ENCODE results near the gene ANAPC13.

Gene ANAPC13

DNA sequence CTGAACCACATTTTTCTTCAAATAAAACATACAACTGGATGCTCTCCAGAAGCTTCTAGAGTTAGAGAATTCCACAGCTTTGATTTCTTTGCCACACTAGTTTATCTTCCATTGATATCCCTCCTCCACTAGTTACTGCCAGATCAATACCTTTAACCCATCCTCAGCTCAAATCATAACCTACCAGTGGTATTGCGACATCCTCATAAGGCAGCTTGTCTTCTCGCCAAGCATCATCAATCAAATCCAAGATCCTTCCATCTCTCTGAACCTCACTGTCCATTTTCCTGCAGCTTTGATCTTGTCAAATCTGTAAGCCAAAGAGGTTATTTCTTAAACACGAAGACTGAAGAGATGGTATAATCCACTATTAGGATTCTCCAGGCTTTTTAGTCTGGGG lies 3.2 kb downstream of the ANAPC13 start:
- no peak for DNase-seq (ENCODE audit: low spot score)

DNA sequence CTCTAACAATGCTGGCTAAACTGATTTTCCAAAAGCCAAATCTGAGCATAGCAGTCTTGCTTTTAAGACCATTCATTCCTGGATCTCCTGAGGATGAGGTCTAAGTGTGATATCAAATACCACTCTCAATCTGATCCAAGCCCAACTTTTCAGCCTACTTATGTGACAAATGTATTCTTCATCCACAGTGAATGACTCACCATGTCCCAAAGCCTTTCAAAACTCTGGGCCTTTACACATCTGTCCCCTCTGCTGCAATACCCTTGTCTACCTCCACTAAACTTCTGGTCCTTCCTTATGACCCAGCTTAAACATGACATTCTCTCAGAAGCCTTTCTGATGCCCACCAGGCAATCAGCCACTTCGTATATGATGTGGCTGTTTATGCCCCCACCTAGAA lies 4.6 kb downstream of the ANAPC13 start:
- no peak for DNase-seq (ENCODE audit: low spot score)

DNA sequence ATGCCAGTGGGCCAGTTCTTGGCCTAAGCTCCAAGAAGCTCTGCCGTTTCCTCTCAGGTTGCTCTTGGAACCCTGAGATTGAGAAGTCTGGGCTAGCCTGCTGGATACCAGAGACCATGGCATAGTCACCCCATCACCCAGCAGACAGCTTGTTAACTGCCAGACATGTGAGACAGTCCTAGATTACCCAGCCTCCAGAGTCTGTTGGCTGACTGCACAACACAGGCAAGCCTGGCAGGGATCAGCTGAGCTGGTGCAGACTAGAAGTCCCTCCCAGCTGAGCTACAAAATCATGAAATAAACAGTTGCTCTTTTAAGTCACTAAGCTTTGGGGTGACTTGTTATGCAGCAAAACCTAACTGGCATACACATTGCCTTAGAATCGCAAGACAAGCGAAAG lies 5.2 kb downstream of the ANAPC13 start:
- DNase-seq (ENCODE audit: low spot score) = no peak

DNA sequence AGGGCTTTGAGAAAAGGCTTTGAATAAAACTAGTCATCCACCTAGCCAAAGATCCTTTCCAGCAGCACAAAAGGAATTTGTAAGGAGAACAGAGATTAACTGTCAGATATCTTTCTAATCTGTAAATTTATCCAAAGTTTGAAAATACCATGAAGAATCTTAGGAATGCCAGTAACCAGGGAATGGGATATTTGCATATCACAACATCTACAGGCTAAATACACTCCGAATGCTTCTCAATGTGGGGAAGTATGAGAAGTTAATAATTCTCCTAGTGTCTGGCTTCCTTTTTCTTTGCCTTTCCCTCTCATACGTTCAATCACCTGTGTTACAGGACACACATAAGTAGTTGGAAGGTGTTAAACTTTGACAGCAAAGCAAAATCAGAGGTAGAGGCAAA lies 7.8 kb downstream of the ANAPC13 start:
- DNase-seq (ENCODE audit: low spot score) = no peak

DNA sequence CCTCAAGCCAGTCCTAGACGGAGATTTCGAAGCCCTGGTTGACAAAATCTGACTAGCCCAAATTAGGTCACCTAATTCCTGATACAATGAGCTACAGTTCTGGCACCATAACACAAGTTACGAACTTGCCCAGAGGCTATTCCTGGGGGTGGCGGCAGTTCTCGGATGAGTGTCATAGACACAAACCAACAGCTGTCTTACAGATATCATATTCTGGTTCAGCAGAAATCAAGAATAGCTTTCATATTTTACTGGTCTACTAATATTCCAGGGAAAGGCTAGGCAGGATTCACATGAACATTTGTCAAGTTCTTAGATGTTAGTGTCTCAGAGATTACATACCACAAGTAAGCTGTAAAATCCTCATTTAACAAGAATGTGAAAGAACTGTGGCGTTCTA lies 8.8 kb downstream of the ANAPC13 start:
- DNase-seq (ENCODE audit: low spot score) = peak; percentile 57

DNA sequence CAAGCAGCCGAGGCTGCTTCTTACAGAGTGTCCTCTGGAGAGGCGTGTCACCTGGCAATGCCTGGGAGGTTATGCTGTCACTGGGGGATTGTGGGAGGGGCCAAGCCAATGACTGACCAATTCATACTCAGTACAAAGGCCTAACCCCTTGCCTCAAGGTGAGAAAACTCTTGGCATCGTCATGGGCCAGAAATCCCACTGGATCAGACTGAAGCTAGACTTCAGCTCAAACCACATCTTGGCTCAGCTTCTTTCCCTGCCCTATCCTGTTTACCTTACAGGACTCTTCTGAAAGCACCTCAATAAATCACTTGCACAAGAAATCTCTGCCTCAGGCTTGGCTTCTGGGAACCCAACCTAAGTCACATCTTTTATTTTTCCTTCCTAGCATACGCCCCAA lies 9.5 kb downstream of the ANAPC13 start:
- no peak for DNase-seq (ENCODE audit: low spot score)

DNA sequence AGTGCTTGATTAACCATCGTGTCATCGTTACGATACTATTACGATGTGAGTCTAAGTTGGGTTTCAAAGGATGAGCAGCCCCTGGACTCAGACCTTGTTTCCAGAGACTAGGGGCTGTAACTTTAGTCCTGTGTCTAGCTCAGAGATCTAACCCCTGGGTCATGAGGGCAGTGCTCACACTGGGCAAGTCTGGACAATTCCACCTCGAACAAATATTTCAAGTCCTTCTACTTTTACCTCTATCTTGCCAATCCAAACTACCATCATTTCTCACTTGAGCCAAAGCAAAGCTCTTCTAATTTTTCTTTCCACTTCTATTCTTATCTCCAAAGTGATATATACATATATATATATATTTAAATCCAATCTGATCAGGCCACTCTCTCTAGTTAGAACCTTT lies 10.8 kb downstream of the ANAPC13 start:
- no peak for DNase-seq (ENCODE audit: low spot score)

DNA sequence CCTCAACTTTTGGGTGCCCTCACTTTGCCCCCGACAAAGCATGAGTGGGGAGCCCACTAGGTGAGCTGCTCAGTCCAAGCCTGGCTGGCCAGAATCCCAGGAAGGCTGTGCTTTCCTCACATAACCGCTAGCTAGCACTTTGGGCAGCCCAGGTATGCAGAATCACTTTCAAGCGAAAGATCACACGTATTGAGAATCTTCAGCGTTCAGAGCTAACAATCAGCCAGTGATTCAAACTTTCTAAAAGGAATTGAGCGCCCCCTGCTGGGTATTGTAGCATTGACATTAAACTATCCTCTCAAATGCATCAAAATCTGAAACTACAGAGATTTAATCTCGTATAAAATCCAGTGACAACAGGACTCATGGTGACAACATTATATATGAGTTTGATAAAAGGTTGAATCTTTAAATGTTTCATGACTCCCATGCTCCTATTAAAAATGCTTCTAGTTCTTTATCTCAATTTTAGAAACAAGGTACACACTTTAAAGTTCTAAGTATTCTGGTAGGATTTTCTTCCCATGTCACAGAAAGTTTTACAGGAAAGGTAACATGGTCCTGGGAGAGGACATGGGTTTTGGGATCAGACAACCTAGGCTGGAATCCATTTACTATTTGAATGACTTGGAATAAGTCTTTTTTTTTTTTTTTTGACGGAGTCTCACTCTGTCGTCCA lies 11.8 kb downstream of the ANAPC13 start:
- peak; percentile 45 for DNase-seq (ENCODE audit: low spot score)

DNA sequence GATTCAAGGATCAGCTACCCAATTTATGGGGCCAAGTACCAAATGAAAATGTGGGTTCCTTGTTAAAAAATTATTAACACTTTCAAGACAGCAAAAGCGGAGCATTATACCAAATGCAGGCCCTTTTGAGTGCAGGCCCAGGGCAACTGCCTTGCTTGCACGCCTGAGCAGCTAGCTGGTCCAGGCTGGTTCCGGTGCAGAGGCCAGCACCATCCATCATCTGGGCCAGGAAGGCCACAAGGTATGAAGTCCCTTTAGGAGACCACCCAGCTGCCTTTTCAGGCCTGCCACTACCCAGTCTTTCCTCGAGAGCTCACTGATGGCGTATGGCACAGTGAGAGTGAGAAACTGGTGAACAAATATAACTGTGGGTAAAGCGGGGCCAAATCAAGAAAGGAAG lies 13.0 kb downstream of the ANAPC13 start:
- no peak for DNase-seq (ENCODE audit: low spot score)

DNA sequence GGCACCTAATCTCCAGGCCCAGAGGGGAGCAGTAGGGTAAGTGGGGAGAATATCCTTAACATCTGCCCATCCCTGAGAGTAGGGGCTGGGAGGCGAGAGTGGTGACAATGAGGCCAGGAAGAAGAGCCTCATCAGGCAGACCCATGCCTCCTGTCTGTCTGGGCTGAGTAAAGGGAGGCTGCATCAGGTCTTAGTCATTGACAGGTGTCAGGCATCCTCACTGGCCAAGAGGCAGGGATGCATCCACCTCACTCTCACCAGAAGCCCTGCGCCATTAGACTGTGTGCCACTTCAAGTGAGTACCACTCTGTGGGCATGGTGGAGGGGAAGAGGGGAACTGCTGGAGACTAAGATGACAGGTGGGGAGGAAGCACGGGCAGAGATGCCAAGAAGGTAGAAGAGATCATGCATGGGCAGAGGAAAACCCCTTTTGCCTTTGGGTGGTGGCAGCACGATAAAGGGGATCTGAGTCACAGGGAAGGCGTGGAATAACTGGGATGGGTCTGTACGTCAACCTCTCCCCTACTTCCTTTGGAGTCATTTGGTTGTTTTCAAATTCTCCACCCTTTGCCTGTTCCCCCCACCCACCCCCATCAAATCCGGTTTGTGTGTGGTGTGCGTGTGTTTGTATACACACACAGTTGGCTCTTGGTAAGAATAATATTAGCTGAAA lies 14.1 kb downstream of the ANAPC13 start:
- no peak for DNase-seq (ENCODE audit: low spot score)

DNA sequence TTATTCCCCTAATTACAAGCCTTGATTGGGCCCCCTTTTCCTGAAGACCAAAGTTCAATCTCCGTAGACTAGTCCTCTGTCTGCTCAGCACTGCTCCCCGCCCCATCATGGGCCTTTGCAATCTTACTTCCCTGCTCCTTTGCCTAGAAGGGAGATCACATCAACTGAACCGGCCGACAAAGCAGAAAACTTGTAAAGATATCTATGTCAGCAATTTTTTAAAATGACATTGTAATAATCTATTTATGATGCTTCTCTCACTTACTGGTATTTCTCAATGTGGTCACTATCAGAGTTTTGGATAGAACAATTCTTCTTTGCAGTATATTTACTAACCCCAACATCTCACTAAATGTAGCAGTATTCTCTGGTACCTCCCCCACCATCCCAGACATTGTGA lies 17.3 kb downstream of the ANAPC13 start:
- no peak for DNase-seq (ENCODE audit: low spot score)

DNA sequence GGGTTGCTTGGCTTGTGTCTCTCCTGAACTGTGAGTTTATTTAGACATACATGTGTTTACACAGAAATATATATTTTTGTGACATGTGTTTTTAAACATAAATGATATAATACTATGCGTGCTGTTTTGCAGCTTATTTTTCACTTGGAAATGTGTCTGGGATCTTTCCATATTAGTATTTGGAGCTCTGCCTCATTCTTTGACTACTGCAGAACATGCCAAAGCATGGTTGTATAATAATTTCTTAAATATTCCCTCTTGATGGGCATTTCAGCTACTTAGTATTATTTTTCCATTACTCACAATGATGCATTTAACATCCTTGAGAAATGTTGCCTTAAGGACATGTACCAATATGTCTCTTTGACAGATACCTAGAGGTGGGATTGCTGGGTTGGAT lies 19.5 kb downstream of the ANAPC13 start:
- DNase-seq (ENCODE audit: low spot score) = no peak

DNA sequence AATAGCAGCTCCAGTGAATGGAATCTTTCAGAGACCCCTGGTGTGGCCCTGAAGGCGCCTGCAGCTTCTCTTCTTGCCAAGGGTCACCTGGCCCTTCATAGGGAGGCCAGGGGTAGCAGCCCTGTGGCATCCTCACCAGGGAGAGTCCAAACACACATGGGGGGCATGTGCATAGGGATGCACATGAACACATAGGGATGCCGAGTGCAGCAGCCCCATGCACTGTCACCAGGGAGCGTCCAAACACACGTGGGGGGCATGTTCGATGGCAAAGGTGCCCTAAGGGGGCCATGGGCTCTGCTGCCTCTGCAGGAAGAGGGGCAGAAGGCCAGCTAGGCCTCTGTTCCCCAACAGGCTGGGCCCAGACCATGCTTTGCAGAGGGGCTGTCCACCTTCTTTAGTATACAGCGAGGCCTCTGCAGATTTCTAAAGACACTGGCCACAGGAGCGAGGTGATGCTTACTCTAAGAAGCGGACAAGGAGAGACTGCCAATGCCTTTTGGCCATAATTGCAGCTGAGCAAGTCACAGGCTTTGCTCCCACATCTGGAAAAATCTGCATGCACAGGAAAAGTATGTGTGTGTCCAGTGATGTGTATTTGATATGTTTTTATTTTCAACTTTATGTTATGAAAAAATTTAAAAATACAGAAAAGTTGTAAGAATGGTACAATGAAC lies 21.0 kb downstream of the ANAPC13 start:
- no peak for DNase-seq (ENCODE audit: low spot score)

DNA sequence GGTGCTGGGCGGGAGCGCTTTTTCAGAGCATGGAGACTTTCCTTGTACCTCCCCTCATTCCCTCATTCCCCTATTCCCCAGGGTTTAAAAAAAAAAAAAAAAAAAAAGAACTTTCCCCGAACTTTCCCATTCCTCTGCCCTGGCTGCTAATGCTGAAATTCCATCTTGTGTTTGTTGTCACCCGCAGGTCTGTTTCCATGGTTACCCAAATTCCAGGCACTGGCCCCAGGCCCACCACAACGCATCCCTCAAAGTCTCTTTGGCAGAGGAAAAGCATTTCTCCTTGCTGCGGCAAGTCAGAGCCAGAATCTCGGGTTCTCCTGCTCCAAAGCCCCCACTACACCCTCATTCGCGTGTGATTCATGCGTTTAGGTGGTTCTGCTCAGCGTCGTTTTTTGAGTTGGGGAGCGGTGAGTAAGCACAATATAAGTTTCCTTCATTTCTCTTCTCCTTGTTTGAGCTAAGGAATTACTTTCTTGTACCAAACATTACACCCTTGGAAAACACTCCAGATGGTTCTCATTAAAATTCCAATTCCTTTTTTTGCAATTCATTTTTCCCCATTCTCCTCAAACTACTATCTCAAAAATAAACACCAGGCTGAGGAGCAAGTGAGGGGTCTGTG lies 21.6 kb downstream of the ANAPC13 start:
- peak; percentile 90 for DNase-seq (ENCODE audit: low spot score)

DNA sequence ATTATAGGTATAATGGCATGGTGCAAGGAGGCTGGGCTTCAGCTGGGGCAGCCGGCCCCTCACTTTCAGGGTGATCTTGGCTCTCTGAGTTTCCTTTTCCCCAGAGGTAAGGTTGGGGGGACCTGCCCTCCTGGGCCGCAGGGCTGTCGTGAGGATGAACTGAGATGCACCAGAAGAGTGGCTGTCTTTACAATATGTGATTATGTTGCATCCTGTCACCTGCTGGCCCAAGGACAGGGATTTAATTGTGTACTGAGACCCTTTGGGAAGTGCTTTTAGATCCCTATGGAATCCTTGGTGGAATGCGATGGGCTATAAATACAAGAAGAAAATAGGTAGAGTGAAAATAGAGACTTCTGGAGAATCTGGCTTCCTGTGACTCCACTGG lies 22.1 kb downstream of the ANAPC13 start:
- no peak for DNase-seq (ENCODE audit: low spot score)

DNA sequence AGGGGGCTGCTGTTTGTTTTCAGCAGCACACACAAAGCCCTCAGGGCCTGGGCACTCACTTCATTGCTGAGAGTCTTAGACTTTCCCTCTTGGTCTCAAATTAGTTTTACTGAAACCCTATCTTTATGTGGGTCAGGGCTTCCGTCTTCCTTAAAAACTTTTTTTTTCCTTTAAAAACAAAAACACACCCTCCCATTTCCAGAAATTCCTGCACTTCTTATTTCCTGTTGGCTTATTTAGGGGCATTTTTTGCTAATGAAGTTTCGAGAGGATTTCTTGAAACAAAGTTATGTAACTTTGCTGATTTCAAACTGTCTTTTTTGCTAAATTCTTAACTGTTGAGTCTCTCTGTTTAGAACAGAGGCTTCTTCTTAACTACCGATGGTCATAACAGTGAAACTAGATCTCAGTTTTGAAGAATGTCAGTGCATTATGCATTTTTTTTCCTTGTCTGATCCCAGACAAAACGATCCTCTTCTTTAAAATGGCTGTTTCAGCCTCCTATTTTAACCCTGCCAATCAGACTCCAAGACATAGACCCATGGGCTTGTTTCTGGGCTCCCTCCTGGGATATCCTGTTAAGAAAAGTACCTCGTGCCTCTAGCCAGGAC lies 23.3 kb downstream of the ANAPC13 start:
- peak; percentile 32 for DNase-seq (ENCODE audit: low spot score)

DNA sequence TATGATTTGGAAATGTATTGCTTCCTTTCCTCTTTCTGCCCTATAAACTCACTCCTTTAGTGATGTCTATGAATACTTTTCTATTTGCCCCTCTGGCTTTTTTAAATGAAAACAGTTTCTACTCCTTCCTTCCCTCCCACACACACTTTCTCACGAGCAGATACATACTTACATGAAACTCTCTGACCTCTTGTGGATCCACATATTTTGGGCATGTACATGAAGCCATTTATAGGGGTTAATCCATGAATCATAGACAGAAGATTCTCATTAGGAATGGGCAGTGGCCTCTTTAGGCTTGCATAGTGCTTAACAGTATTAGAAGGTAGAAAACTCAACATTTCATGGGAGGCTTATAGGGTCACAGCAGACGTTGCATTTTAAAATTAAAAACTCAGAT lies 24.8 kb downstream of the ANAPC13 start:
- peak; percentile 59 for DNase-seq (ENCODE audit: low spot score)

DNA sequence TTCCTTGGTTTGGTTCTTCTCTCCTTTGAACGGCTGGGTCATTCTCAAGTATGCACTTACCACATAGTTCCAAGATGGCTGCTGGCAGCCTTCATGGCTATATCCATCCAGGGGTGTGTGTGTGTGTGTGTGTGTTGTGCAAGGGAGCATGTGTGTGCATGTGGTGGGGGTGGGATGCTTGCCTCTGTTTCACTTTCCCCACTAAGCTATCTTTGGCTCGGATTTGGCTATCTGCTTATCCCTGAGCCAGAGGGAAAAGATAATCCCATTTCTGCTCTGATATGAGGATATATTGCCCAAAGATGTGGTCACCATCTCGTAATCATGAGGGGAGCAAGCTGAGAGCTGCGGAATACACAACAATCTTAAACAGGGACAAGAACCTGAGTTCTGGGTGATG lies 26.2 kb downstream of the ANAPC13 start:
- no peak for DNase-seq (ENCODE audit: low spot score)

DNA sequence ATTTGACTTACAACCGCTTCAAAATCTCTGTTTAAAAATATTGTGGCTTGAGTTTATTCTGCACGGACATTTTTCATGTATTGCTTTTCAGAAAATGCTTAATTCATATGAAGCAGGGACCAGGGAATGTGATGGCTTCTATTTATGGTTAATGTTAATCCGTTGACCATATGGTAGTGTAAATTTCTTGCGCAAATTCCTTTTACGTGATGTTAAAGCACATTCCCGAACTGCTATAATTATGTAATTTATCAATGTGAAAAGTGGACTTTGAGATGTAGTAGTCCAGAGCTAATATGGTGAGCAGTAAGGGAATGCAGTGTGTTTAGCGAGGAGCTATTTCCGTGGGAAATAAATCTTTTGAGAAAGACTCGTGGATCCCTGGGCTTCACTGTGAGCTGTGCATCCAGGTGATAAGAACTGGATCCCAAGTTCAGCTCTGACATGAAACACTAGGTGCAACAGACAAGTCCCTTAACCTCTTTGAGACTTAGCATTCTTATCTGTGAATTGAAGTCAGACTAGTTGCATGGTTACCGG lies 27.3 kb downstream of the ANAPC13 start:
- DNase-seq (ENCODE audit: low spot score) = no peak

DNA sequence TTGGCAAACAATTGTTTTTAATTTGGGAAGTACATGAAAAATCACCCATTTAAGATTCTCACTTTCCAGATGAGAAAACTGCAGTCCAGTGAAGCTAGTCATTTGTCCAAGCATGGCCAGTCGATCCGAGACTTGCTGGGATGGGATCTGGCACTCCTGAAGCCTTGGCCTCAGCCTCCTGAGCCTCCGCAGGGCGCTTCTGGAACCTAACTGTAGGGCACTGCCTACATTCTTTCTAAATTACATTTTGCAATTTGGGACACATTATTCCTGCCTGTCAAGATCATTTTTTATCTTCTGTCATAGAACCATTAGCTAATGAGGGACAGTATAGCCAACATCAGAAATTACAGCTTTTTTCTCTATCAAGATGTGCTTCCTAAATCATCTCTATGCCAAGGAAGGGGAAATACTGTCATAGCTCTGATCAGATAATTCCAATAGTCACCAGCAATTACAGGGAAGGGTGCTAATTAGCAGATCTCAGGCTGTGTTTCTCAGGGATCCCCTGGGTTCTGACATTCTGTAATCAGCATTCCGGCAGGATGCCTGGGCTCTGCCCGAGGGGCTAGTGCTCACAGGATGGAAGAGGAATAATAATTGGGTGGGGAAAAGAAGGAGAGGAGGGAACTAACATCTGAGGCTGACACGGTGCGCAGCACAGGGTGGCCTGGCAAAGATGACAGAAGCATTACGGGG lies 28.3 kb downstream of the ANAPC13 start:
- DNase-seq (ENCODE audit: low spot score) = no peak

DNA sequence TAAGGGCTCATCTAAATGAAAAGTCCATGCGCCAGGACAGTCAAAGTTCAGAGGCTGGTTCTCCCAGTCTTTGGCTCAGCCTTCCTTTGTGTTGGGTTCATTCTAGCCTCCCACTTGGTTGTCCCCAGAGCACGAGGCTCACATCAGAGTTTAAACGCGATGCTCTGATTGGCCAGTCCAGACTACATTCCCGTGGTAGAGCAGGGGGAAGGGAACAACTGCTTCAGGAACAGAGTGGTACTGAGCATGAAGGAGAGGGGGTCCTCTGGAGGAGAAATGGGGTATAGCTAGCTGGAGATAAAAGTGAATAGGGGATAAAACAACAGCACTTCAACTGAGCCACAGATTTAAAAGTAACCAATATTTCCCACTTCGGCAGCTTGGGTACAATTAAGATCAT lies 32.2 kb downstream of the ANAPC13 start:
- DNase-seq (ENCODE audit: low spot score) = no peak

DNA sequence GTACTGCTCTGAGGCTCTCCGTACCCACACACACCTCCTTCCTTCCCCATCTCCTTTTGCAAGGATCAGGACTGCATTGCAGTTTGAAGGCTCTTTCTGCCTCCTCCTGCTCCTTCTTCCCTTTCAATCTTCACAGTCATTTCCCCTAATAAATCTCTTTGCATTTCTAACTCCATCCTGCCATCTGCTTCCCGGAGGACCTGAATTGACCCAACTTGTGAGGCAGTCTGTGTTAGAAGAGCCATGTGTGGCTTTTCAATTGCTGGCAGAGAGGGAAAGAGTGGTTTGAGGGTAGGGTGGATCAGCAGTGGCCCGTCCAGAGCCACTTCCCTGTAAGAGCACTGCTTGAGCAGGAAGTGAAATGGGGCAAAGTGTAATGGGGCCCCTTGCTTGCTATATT lies 35.8 kb downstream of the ANAPC13 start:
- no peak for DNase-seq (ENCODE audit: low spot score)

Data from AG20443 (cell line).